WTC11 (cell line): Measurements from ENCODE around the gene SCYGR7. TPM values are rescaled to one million over a fixed set of nuclear protein-coding genes. Genes with fewer than 3 reads are reported as not detected.

Experiments used
- ATAC-seq: fragments of 200-7000 bp; cut with Tn5 transposase; 2 replicates; pipeline ENCODE4 v1.10.0; 2021; ENCODE audit warnings: mild to moderate bottlenecking, moderate library complexity
- CTCF ChIA-PET: fragments of 300-600 bp; sonication (Branson Sonifier 250); formaldehyde crosslinking; loops from one replicate; lab custom pipeline; 2021; ENCODE audit warnings: antibody characterized with exemption; lab: Charles Lee
- POLR2A ChIA-PET: fragments of 350-600 bp; sonication (Branson Sonifier 250); formaldehyde crosslinking; loops from one replicate; lab custom pipeline; 2021; ENCODE audit warnings: antibody characterized with exemption; lab: Charles Lee
- DNase-seq: peaks from one replicate; pipeline ENCODE4 v3.0.0; 2021; ENCODE audit warnings: low spot score
- H3K27ac Mint-ChIP-seq: 2 replicates; pipeline ENCODE4 v1.8.0; 2021; ENCODE audit warnings: mixed read lengths
- H3K27me3 Mint-ChIP-seq: 2 replicates; pipeline ENCODE4 v1.8.0; 2021; ENCODE audit warnings: low read depth, mild to moderate bottlenecking, moderate library complexity, mixed read lengths
- H3K36me3 Mint-ChIP-seq: 2 replicates; pipeline ENCODE4 v1.8.0; 2021; ENCODE audit warnings: mixed read lengths
- H3K4me1 Mint-ChIP-seq: 2 replicates; pipeline ENCODE4 v1.8.0; 2022; ENCODE audit warnings: mixed read lengths
- H3K4me3 Mint-ChIP-seq: 2 replicates; pipeline ENCODE4 v1.8.0; 2021; ENCODE audit warnings: mild to moderate bottlenecking, moderate library complexity, mixed read lengths
- H3K9me3 Mint-ChIP-seq: 2 replicates; pipeline ENCODE4 v1.8.0; 2021; ENCODE audit warnings: mixed read lengths
- AFF4 ChIP-seq: sonication (generic); formaldehyde crosslinking; IDR thresholded peaks from 2 replicates; pipeline ENCODE4 v1.8.1; 2023; ENCODE audit warnings: mild to moderate bottlenecking, missing genetic modification reagents, borderline replicate concordance
- ARID4B ChIP-seq: sonication (generic); formaldehyde crosslinking; IDR thresholded peaks from 2 replicates; pipeline ENCODE4 v1.8.0; 2023; ENCODE audit warnings: missing genetic modification reagents, mild to moderate bottlenecking, borderline replicate concordance
- CREB1 ChIP-seq: sonication (generic); formaldehyde crosslinking; IDR thresholded peaks from 2 replicates; pipeline ENCODE4 v1.8.0; 2023; ENCODE audit warnings: mild to moderate bottlenecking, missing genetic modification reagents
- CTCF ChIP-seq: fragments of 200-600 bp; IDR thresholded peaks from 2 replicates; pipeline ENCODE4 v1.8.0; 2022; ENCODE audit warnings: antibody characterized with exemption
- EMX1 ChIP-seq: fragments of 250-450 bp; sonication (Bioruptor Pico); IDR thresholded peaks from 2 replicates; pipeline ENCODE4 v1.8.0; 2021; ENCODE audit warnings: mild to moderate bottlenecking
- ESRRA ChIP-seq: sonication (generic); formaldehyde crosslinking; IDR thresholded peaks from 2 replicates; pipeline ENCODE4 v1.8.1; 2022; ENCODE audit warnings: mild to moderate bottlenecking, missing genetic modification reagents, borderline replicate concordance
- FOXJ3 ChIP-seq: sonication (generic); formaldehyde crosslinking; IDR thresholded peaks from 2 replicates; pipeline ENCODE4 v1.9.0; 2021; ENCODE audit warnings: missing genetic modification reagents, mild to moderate bottlenecking, borderline replicate concordance
- FOXK1 ChIP-seq: sonication (generic); formaldehyde crosslinking; IDR thresholded peaks from 2 replicates; pipeline ENCODE4 v1.8.0; 2022; ENCODE audit warnings: mild to moderate bottlenecking, moderate library complexity, missing genetic modification reagents
- GABPB1 ChIP-seq: sonication (generic); formaldehyde crosslinking; IDR thresholded peaks from 2 replicates; pipeline ENCODE4 v1.8.1; 2023; ENCODE audit warnings: mild to moderate bottlenecking, missing genetic modification reagents
- HMGA2 ChIP-seq: fragments of 250-450 bp; sonication (Bioruptor Pico); IDR thresholded peaks from 2 replicates; pipeline ENCODE4 v1.4.0; 2021; ENCODE audit warnings: mild to moderate bottlenecking, moderate library complexity
- HMGXB4 ChIP-seq: sonication (generic); formaldehyde crosslinking; IDR thresholded peaks from 2 replicates; pipeline ENCODE4 v1.8.1; 2023; ENCODE audit warnings: mild to moderate bottlenecking, moderate library complexity, missing genetic modification reagents
- NR3C1 ChIP-seq: sonication (generic); formaldehyde crosslinking; conservative IDR thresholded peaks from 2 replicates; pipeline ENCODE4 v1.8.1; 2023; ENCODE audit warnings: low read depth, mild to moderate bottlenecking, missing genetic modification reagents
- SOX15 ChIP-seq: fragments of 250-450 bp; sonication (Bioruptor Pico); IDR thresholded peaks from 2 replicates; pipeline ENCODE4 v1.9.0; 2021; ENCODE audit warnings: mild to moderate bottlenecking
- SP1 ChIP-seq: sonication (generic); formaldehyde crosslinking; conservative IDR thresholded peaks from 2 replicates; pipeline ENCODE4 v1.8.1; 2022; ENCODE audit warnings: missing genetic modification reagents
- ZNF263 ChIP-seq: sonication (generic); formaldehyde crosslinking; IDR thresholded peaks from 2 replicates; pipeline ENCODE4 v1.8.1; 2022; ENCODE audit warnings: low read depth, mild to moderate bottlenecking, moderate library complexity, missing genetic modification reagents
- ZNF281 ChIP-seq: sonication (generic); formaldehyde crosslinking; IDR thresholded peaks from 2 replicates; pipeline ENCODE4 v1.8.0; 2023; ENCODE audit warnings: mild to moderate bottlenecking, missing genetic modification reagents
- total RNA-seq: library from RNA; stranded (reverse); gene quantifications from 3 replicates; pipeline ENCODE4 v1.2.3, GENCODE V29; 2021

Gene SCYGR7
- total RNA-seq, 1 experiment from 2014 or later = not detected

GRCh38 chr2:227706859-227707258 is 21.3 kb upstream of the SCYGR7 start:
- DNase-seq = no peak
- 0 out of 2 replicates have a peak, but pooled peaks cover 3% of the 10 kb centered on the region for H3K4me1 Mint-ChIP-seq
- peaks cover 15% of the 10 kb centered on the region for H3K36me3 Mint-ChIP-seq
- ChIA-PET POLR2A (no interaction called here), CTCF (no interaction called here)
- no peak overlapping the region for H3K4me3 Mint-ChIP-seq
- H3K9me3 Mint-ChIP-seq = peaks cover 9% of the 10 kb centered on the region
- no peak overlapping the region for H3K27ac Mint-ChIP-seq
- ATAC-seq = no peak
- H3K27me3 Mint-ChIP-seq = no peaks in the 10 kb centered on the region
- TF ChIP-seq CTCF (no peak), ARID4B (no peak), ESRRA (no peak), ZNF263 (no peak), FOXK1 (CRISPR knock-in tag) (no peak), CREB1 (CRISPR knock-in tag) (no peak), EMX1 (CRISPR knock-in tag) (no peak), AFF4 (CRISPR knock-in tag) (no peak)
- TF ChIP-seq, all 79 proteins: peak for 0

GRCh38 chr2:227707390-227707789 is 20.7 kb upstream of the SCYGR7 start:
- no peaks in the 10 kb centered on the region for H3K27me3 Mint-ChIP-seq
- ChIA-PET POLR2A (no interaction called here), CTCF (no interaction called here)
- no peak for TF ChIP-seq EMX1 (CRISPR knock-in tag)
- TF ChIP-seq SP1 (CRISPR knock-in tag) = no peak
- TF ChIP-seq GABPB1 (CRISPR knock-in tag) = no peak
- TF ChIP-seq SOX15 (CRISPR knock-in tag) = no peak
- peak; percentile 54 for TF ChIP-seq HMGA2 (CRISPR knock-in tag)
- no peak overlapping the region for H3K27ac Mint-ChIP-seq
- no peak for ATAC-seq
- peaks cover 6% of the 10 kb centered on the region for H3K9me3 Mint-ChIP-seq
- H3K36me3 Mint-ChIP-seq = peaks cover 11% of the 10 kb centered on the region
- no peak for DNase-seq
- H3K4me3 Mint-ChIP-seq = no peak overlapping the region
- H3K4me1 Mint-ChIP-seq = 0 out of 2 replicates have a peak, but pooled peaks cover 3% of the 10 kb centered on the region

- POLR2A ChIA-PET = no interaction called here
- ATAC-seq = no peak
- TF ChIP-seq FOXJ3 (no peak), HMGXB4 (CRISPR knock-in tag) (no peak), NR3C1 (CRISPR knock-in tag) (no peak), ZNF281 (CRISPR knock-in tag) (no peak)
These were observed 17.1 kb upstream of the SCYGR7 start for GRCh38 chr2:227710986-227711385.

More at GRCh38 chr2:227710986-227711385, 17.1 kb upstream of the SCYGR7 start:
- Mint-ChIP-seq H3K36me3 (peaks cover 6% of the 10 kb centered on the region; the same call in 1 of the 2 replicates), H3K4me1 (peaks cover 10% of the 10 kb centered on the region), H3K4me3 (no peak overlapping the region), H3K9me3 (peaks cover 6% of the 10 kb centered on the region), H3K27ac (no peak overlapping the region), H3K27me3 (no peaks in the 10 kb centered on the region)
- CTCF ChIA-PET = interaction anchor here (1.0 kb wide), 1 partner anchor 55 kb away, joined by 3 read pairs; no protein-coding TSS in a partner anchor
- no peak for DNase-seq
